ENCODE measurements around the gene NOSTRIN. TPM values are rescaled to one million over a fixed set of nuclear protein-coding genes. Genes with fewer than 3 reads are reported as not detected.

NOSTRIN gene
- total and polyA plus RNA-seq, 4 donors: 4.1 to 16.7 (median 8.5) TPM

- DNase-seq (ENCODE audit: low spot score): no peak
- H3K27ac ChIP-seq (ENCODE audit: low read depth in 1 of 2, low read length in 2 of 2): no peak overlapping the region
- no peak overlapping the region for H3K4me3 ChIP-seq (ENCODE audit: low read depth in 1 of 3, low read length in 3 of 3)
- peaks cover 0 to 7% (median 0%) of the 10 kb centered on the region in 4 donors for H3K36me3 ChIP-seq (ENCODE audit: control insufficient read depth in 4 of 4, insufficient read depth in 3 of 4, low read depth in 1 of 4, low read length in 3 of 4)
- no peaks in the 10 kb centered on the region for H3K27me3 ChIP-seq (ENCODE audit: control insufficient read depth in 4 of 4, insufficient read depth in 4 of 4, low read length in 3 of 4)
- H3K9me3 ChIP-seq (ENCODE audit: control insufficient read depth in 4 of 4, low read length in 3 of 4): no peaks in the 10 kb centered on the region
- 99% methylated on average over 1 of the region's 1 CpG for WGBS
- TF ChIP-seq HNF4A (conservative IDR thresholded peaks at IDR 0.05) (peak; percentile 61 to 84), GABPA (IDR thresholded peaks at IDR 0.05 in 1 of 2, conservative IDR thresholded peaks at IDR 0.05 in 1 of 2) (no peak), JUND (IDR thresholded peaks at IDR 0.05) (peak in 1 of 2 donors; percentile 29), TAF1 (conservative IDR thresholded peaks at IDR 0.05) (no peak), RXRA (IDR thresholded peaks at IDR 0.05) (peak; percentile 39 to 68), FOXA2 (IDR thresholded peaks at IDR 0.05) (peak; percentile 26), RAD21 (IDR thresholded peaks at IDR 0.05) (peak in 1 of 2 donors; percentile 14), YY1 (IDR thresholded peaks at IDR 0.05) (peak; percentile 85), REST (IDR thresholded peaks at IDR 0.05) (peak; percentile 33), EGR1 (IDR thresholded peaks at IDR 0.05; ENCODE audit: low read depth in 2 of 2) (peak in 1 of 2 donors; percentile 38)
- H3K4me1 ChIP-seq (ENCODE audit: control insufficient read depth in 4 of 4, insufficient read depth in 4 of 4, low read length in 3 of 4): peaks cover 0 to 4% (median 2%) of the 10 kb centered on the region in 4 donors
- H3K9ac ChIP-seq (ENCODE audit: low read depth in 1 of 2, low read length in 2 of 2): no peak overlapping the region
Measured at GRCh38 chr2:168772704-168773103, 29.7 kb upstream of the NOSTRIN start.

DNA sequence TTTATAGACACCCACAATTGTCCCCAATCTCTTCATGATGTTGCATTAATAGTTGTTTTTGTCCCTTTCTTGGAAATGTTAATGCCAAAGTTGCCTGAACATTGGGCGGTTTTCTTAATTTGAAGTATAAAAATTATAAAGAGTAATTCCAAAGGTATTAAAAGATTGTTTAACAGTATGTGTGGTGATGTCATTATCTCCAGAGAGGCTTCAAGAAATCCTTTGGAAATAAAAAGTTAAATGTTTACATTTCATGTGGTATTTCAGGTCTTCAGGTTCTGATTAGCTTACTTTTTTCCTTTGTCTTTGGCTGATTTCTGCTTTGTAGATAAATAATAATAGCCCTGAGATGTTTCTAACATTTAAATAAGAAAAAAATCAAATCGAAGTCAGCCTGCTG lies 29.3 kb upstream of the NOSTRIN start:
- peaks cover 0 to 7% (median 0%) of the 10 kb centered on the region in 4 donors for H3K36me3 ChIP-seq (ENCODE audit: control insufficient read depth in 4 of 4, insufficient read depth in 3 of 4, low read depth in 1 of 4, low read length in 3 of 4)
- H3K27ac ChIP-seq (ENCODE audit: low read depth in 1 of 2, low read length in 2 of 2): no peak overlapping the region
- no peak for DNase-seq (ENCODE audit: low spot score)
- H3K27me3 ChIP-seq (ENCODE audit: control insufficient read depth in 4 of 4, insufficient read depth in 4 of 4, low read length in 3 of 4): no peaks in the 10 kb centered on the region
- no peak overlapping the region for H3K9ac ChIP-seq (ENCODE audit: low read depth in 1 of 2, low read length in 2 of 2)
- peaks cover 0 to 4% (median 2%) of the 10 kb centered on the region in 4 donors for H3K4me1 ChIP-seq (ENCODE audit: control insufficient read depth in 4 of 4, insufficient read depth in 4 of 4, low read length in 3 of 4)
- no peaks in the 10 kb centered on the region for H3K9me3 ChIP-seq (ENCODE audit: control insufficient read depth in 4 of 4, low read length in 3 of 4)
- H3K4me3 ChIP-seq (ENCODE audit: low read depth in 1 of 3, low read length in 3 of 3): no peak overlapping the region
- WGBS: 87% methylated on average over 2 of the region's 2 CpGs
- TF ChIP-seq GABPA (IDR thresholded peaks at IDR 0.05 in 1 of 2, conservative IDR thresholded peaks at IDR 0.05 in 1 of 2) (no peak), SP1 (IDR thresholded peaks at IDR 0.05) (no peak), FOXA2 (IDR thresholded peaks at IDR 0.05) (no peak), HNF4A (conservative IDR thresholded peaks at IDR 0.05) (no peak)
- TF ChIP-seq, protein P1, sequence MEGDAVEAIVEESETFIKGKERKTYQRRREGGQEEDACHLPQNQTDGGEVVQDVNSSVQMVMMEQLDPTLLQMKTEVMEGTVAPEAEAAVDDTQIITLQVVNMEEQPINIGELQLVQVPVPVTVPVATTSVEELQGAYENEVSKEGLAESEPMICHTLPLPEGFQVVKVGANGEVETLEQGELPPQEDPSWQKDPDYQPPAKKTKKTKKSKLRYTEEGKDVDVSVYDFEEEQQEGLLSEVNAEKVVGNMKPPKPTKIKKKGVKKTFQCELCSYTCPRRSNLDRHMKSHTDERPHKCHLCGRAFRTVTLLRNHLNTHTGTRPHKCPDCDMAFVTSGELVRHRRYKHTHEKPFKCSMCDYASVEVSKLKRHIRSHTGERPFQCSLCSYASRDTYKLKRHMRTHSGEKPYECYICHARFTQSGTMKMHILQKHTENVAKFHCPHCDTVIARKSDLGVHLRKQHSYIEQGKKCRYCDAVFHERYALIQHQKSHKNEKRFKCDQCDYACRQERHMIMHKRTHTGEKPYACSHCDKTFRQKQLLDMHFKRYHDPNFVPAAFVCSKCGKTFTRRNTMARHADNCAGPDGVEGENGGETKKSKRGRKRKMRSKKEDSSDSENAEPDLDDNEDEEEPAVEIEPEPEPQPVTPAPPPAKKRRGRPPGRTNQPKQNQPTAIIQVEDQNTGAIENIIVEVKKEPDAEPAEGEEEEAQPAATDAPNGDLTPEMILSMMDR (IDR thresholded peaks at IDR 0.05; ENCODE audit: low read depth, low read length, missing input control): no peak

All from liver (tissue), 9 donors.